Measurements from ENCODE around the gene PRRX2.

PRRX2 gene

GRCh38 chr9:129762985-129763926 is 97.8 kb downstream of the PRRX2 start:
- DNase-seq: no peak

- no peak for DNase-seq
These were observed 100.4 kb downstream of the PRRX2 start for GRCh38 chr9:129765764-129766317.

- no peak for DNase-seq
These were observed 103.0 kb downstream of the PRRX2 start for GRCh38 chr9:129768486-129768885.

- no peak for DNase-seq
These were observed 104.2 kb downstream of the PRRX2 start for GRCh38 chr9:129769669-129770068.

DNA sequence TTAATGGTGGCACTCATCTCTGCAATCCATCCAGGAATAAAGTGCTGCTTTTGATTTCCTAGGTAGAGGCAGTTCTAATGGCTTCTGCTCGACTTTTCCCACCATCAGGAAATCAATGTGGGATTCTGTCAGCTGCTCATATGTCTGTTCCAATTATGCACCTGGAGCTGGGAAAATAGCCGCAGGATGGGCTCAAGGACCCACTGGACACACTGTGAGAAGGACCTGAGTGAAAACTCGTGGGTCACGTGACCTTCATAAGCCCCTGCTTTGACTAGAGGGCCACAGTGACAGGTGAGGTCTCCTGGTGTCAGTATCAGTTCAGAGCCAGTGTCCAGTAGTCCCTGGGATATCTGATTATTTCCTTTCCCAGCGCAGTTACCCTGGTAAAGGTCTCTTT is 105.3 kb downstream of the PRRX2 start:
- no peak for DNase-seq

All from activated CD8-positive, alpha-beta memory T cell treated with anti-CD3 and anti-CD28 coated beads for 24 hours (primary cell).